H1 (cell line): ENCODE data around the gene GFM1. TPM values are rescaled to one million over a fixed set of nuclear protein-coding genes. Genes with fewer than 3 reads are reported as not detected.

Source experiments
- BRCA1 ChIP-seq: IDR thresholded peaks from 2 replicates; pipeline ENCODE4 v1.6.1; 2012; ENCODE audit warnings: low read depth, low read length, improper control_type of control experiment
- CEBPB ChIP-seq: IDR thresholded peaks from 2 replicates; pipeline ENCODE4 v1.6.1; 2012; ENCODE audit warnings: low read depth, low read length
- CHD2 ChIP-seq: IDR thresholded peaks from 2 replicates; pipeline ENCODE4 v1.6.1; 2012; ENCODE audit warnings: low read length, improper control_type of control experiment
- EGR1 ChIP-seq: IDR thresholded peaks from 2 replicates; pipeline ENCODE4 v1.6.1; 2011; ENCODE audit warnings: low read depth, low read length, borderline replicate concordance
- GABPA ChIP-seq: IDR thresholded peaks from 2 replicates; pipeline ENCODE4 v1.6.1; 2011; ENCODE audit warnings: mild to moderate bottlenecking, low read length, moderate library complexity, borderline replicate concordance; ENCODE audit not compliant: insufficient read depth
- GTF2F1 ChIP-seq: IDR thresholded peaks from 2 replicates; pipeline ENCODE4 v1.6.1; 2012; ENCODE audit warnings: low read depth, low read length, improper control_type of control experiment, borderline replicate concordance
- PHF8 ChIP-seq: fragments of 200-600 bp; sonication (generic); conservative IDR thresholded peaks from 2 replicates; pipeline ENCODE4 v1.7.1; 2012; ENCODE audit warnings: low read depth, mild to moderate bottlenecking, inconsistent platforms, low read length, moderate library complexity
- SP2 ChIP-seq: IDR thresholded peaks from 2 replicates; pipeline ENCODE4 v1.6.1; 2012; ENCODE audit warnings: mild to moderate bottlenecking, low read length, inconsistent platforms
- polyA plus RNA-seq, 7 experiments: library from polyadenylated mRNA; depleted of rRNA in 3 of 7; stranded (reverse) in 5 of 7; unstranded in 2 of 7; fragments of >200 nt in 5 of 7; fragments of 200-250 nt in 2 of 7; gene quantifications; 1 replicate in 5 of 7; 2 replicates in 1 of 7; 4 replicates in 1 of 7; pipeline versions ENCODE4 v1.2.1 to v1.2.3, GENCODE V29; 2011 to 2013; ENCODE audit warnings: missing spikeins in 2 of 7, mixed read lengths in 2 of 7
- total RNA-seq: library from RNA; stranded (reverse); fragmentation: NEBNext Ultra II Directional; extraction: Animal tissue kit (Norgen Biotek cat#: 25700); gene quantifications from 2 replicates; pipeline ENCODE4 v1.2.1, GENCODE V29; 2021

GFM1 gene
- total and polyA plus RNA-seq, 2 of the 8 experiments (the other 6 are each of a cell fraction or from before 2014, with no cell fraction given), result 10.9 to 45.3 TPM

- TF ChIP-seq BRCA1, result no peak
- no peak for TF ChIP-seq SP2
- TF ChIP-seq EGR1, result no peak
- no peak for TF ChIP-seq PHF8
- TF ChIP-seq CEBPB, result no peak
- no peak for TF ChIP-seq GABPA
- TF ChIP-seq CHD2, result no peak
- no peak for TF ChIP-seq GTF2F1
These were observed 26.1 kb upstream of the GFM1 start (continued) for GRCh38 chr3:158617982-158618875.
